T follicular helper cell (primary cell): Measurements from ENCODE around the gene MAU2.
"Not testable (repeated sequence)": the region's sequence is repeated elsewhere in the genome, so short reads cannot be mapped to it uniquely, and the experiment has no call there.

Source experiments
- DNase-seq: peaks from one replicate; pipeline ENCODE4 v3.0.0-alpha.2; 2020; ENCODE audit warnings: low read depth

Gene MAU2

GRCh38 chr19:19382118-19382517 is 61.5 kb downstream of the MAU2 start:
- no peak for DNase-seq

- DNase-seq, result no peak
Measured at GRCh38 chr19:19384486-19384885, 63.9 kb downstream of the MAU2 start.

- DNase-seq, result peak; percentile 98
Measured at GRCh38 chr19:19385131-19385895, 64.7 kb downstream of the MAU2 start.

GRCh38 chr19:19385896-19386869 is 65.6 kb downstream of the MAU2 start:
- peak; percentile 36 for DNase-seq

GRCh38 chr19:19387108-19387507 is 66.5 kb downstream of the MAU2 start:
- DNase-seq, result no peak

GRCh38 chr19:19388568-19389555 is 68.2 kb downstream of the MAU2 start:
- DNase-seq, result no peak

GRCh38 chr19:19389683-19390082 is 69.1 kb downstream of the MAU2 start:
- DNase-seq, result not testable (repeated sequence)

GRCh38 chr19:19394333-19394732 is 73.7 kb downstream of the MAU2 start:
- not testable (repeated sequence) for DNase-seq

- no peak for DNase-seq
Measured at GRCh38 chr19:19399733-19400433, 79.3 kb downstream of the MAU2 start.

GRCh38 chr19:19402656-19403372 is 82.2 kb downstream of the MAU2 start:
- no peak for DNase-seq

- DNase-seq, result no peak
Measured at GRCh38 chr19:19403373-19403901, 82.8 kb downstream of the MAU2 start.

GRCh38 chr19:19404879-19405860 is 84.5 kb downstream of the MAU2 start, which contains the start of gene GATAD2A:
Gene GATAD2A (plus strand): TSS chr19:19405675. CDS start chr19:19465346, 59,671 bp downstream.
- peak; percentile 87 for DNase-seq

- DNase-seq, result peak; percentile 26
Measured at GRCh38 chr19:19405971-19406877, 85.6 kb downstream of the MAU2 start.

- DNase-seq, result peak; percentile 41
Measured at GRCh38 chr19:19406878-19407632, 86.4 kb downstream of the MAU2 start.

- DNase-seq, result no peak
Measured at GRCh38 chr19:19407633-19407930, 87.0 kb downstream of the MAU2 start.
